Measurements from ENCODE around the gene MAP1LC3B2.

MAP1LC3B2 gene

GRCh38 chr12:116616536-116617248 lies 57.5 kb downstream of the MAP1LC3B2 start:
- no peak for DNase-seq

- DNase-seq, result no peak
Measured at GRCh38 chr12:116619246-116619645, 60.1 kb downstream of the MAP1LC3B2 start.

- DNase-seq, result no peak
Measured at GRCh38 chr12:116620124-116620491, 60.9 kb downstream of the MAP1LC3B2 start.

GRCh38 chr12:116620492-116621191 lies 61.5 kb downstream of the MAP1LC3B2 start:
- DNase-seq, result no peak

- DNase-seq, result no peak
Measured at GRCh38 chr12:116621194-116621593, 62.0 kb downstream of the MAP1LC3B2 start.

GRCh38 chr12:116624516-116624915 lies 65.3 kb downstream of the MAP1LC3B2 start:
- DNase-seq, result no peak

- no peak for DNase-seq
Measured at GRCh38 chr12:116626153-116626552, 67.0 kb downstream of the MAP1LC3B2 start.

All from NCI-H187 treated with DMSO at 0.1 percent for 48 hours (cell line).